Natural killer cell treated with Interleukin-12 subunit alpha and Interleukin-12 subunit beta and Interleukin-15 and Interleukin-18, amount 100 ng/mL, for 72 hours (primary cell): Measurements from ENCODE around the gene ZNF17. TPM values are rescaled to one million over a fixed set of nuclear protein-coding genes. Genes with fewer than 3 reads are reported as not detected.
"Not testable (repeated sequence)": the region's sequence is repeated elsewhere in the genome, so short reads cannot be mapped to it uniquely, and the experiment has no call there.

Experiments
- ATAC-seq, 2 donors: fragments of 150-1000 bp; cut with Tn5 transposase in 1 of 2; sonication (Bioruptor Pico), chemical (Tn5 transposase) in 1 of 2; 2 replicates each; pipeline ENCODE4 v1.10.0; 2021
- DNase-seq: peaks from one replicate; pipeline ENCODE4 v3.0.0; 2022; ENCODE audit warnings: low spot score
- H3K27ac Mint-ChIP-seq, 2 donors: 1 replicate in 1 of 2; 2 replicates in 1 of 2; pipeline ENCODE4 v1.8.0; 2022; ENCODE audit warnings: mixed read lengths in 2 of 2, mild to moderate bottlenecking in 1 of 2, moderate library complexity in 1 of 2
- H3K27me3 Mint-ChIP-seq, 2 donors: 1 replicate in 1 of 2; 2 replicates in 1 of 2; pipeline ENCODE4 v1.8.0; 2022; ENCODE audit warnings: mixed read lengths in 2 of 2
- H3K36me3 Mint-ChIP-seq: one replicate; pipeline ENCODE4 v1.8.0; 2022; ENCODE audit warnings: mixed read lengths
- H3K4me1 Mint-ChIP-seq, 2 donors: 1 replicate in 1 of 2; 2 replicates in 1 of 2; pipeline ENCODE4 v1.8.0; 2022; ENCODE audit warnings: low read depth in 2 of 2, mixed read lengths in 2 of 2, mild to moderate bottlenecking in 1 of 2
- H3K4me3 Mint-ChIP-seq: one replicate; pipeline ENCODE4 v1.8.0; 2022; ENCODE audit warnings: mixed read lengths
- H3K9me3 Mint-ChIP-seq: 2 replicates; pipeline ENCODE4 v1.8.0; 2022; ENCODE audit warnings: mixed read lengths
- total RNA-seq, 2 donors: library from RNA; stranded (reverse); gene quantifications; one replicate each; pipeline ENCODE4 v1.2.3, GENCODE V29; 2022

The ZNF17 gene
- total RNA-seq: 10 to 100 TPM; 10.6 to 11.1 TPM

- H3K36me3 Mint-ChIP-seq: peaks cover 18% of the 10 kb centered on the region
- peak within 1 kb of the TSS; percentile 51 to 84 for H3K27ac Mint-ChIP-seq
- H3K4me1 Mint-ChIP-seq: peaks cover 34 to 35% of the 10 kb centered on the region in 2 donors
- H3K9me3 Mint-ChIP-seq: peaks cover 8% of the 10 kb centered on the region
- DNase-seq (peak; percentile 94), ATAC-seq (peak; percentile 100)
- H3K4me3 Mint-ChIP-seq: peak within 1 kb of the TSS; percentile 91
- H3K27me3 Mint-ChIP-seq: no peaks in the 10 kb centered on the region
Observed at GRCh38 chr19:57410877-57411671, at the start of gene ZNF17. Gene ZNF17, plus strand, starts transcription at chr19:57411161. Its CDS starts 2,455 bp downstream, at chr19:57413616.

GRCh38 chr19:57362419-57362818, 48.5 kb upstream of the ZNF17 start:
- H3K9me3 Mint-ChIP-seq: peaks cover 6% of the 10 kb centered on the region
- peaks cover 35% of the 10 kb centered on the region for H3K36me3 Mint-ChIP-seq
- peak overlapping the region; percentile 86 to 87 for H3K27ac Mint-ChIP-seq
- H3K4me1 Mint-ChIP-seq: peaks cover 16 to 18% of the 10 kb centered on the region in 2 donors
- no peak overlapping the region for H3K4me3 Mint-ChIP-seq
- no peak for ATAC-seq
- no peaks in the 10 kb centered on the region for H3K27me3 Mint-ChIP-seq
- DNase-seq: no peak

DNA sequence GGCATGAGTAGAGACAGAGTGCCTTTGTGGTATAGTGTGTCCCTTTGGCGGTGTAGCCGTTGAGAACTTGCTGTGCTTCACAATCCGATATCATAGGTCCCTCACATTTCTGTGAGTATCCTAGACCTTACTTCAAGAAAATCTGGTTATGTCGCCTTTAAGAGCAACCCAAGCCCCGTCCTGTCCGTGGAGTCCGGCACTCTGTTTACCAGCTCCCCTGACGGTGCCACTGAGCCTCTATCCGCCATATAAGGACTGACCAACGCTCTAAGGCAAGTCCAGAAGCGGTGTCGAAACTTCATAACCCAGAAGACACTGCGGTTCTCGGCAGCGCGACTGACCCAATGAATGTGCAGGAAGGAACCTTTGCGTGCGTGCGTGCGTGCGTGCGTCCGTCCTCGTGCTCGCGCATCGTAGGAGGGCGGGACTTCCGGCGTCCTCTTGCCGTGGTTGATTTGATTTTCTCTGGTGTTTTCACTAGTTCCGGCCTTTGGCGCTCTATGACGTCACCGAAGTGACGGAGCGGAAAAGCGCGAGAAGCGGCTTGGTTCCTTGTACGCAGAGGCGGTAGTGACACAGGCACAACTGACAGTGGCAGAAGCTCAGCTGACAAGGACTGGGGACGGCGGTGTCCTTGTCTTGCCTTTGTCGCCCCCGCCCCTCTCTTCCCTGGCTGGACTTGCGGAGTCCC, 47.8 kb upstream of the ZNF17 start, which contains the start of the genes TRAPPC2B and ZNF547:
Gene TRAPPC2B, plus strand, starts transcription at position 555 of the 691 bp plus-strand sequence. CDS start 1,283 bp downstream, outside the sequence.
Gene ZNF547, plus strand, starts transcription at position 555 of the 691 bp plus-strand sequence. CDS start 5,005 bp downstream, outside the sequence.
- H3K27ac Mint-ChIP-seq: peak within 1 kb of the TSS; percentile 86 to 87
- H3K4me1 Mint-ChIP-seq: peaks cover 16 to 18% of the 10 kb centered on the region in 2 donors
- H3K36me3 Mint-ChIP-seq: peaks cover 31% of the 10 kb centered on the region
- DNase-seq (peak; percentile 98), ATAC-seq (peak; percentile 96 to 98)
- peak within 1 kb of the TSS; percentile 89 for H3K4me3 Mint-ChIP-seq
- peaks cover 6% of the 10 kb centered on the region for H3K9me3 Mint-ChIP-seq
- no peaks in the 10 kb centered on the region for H3K27me3 Mint-ChIP-seq

DNA sequence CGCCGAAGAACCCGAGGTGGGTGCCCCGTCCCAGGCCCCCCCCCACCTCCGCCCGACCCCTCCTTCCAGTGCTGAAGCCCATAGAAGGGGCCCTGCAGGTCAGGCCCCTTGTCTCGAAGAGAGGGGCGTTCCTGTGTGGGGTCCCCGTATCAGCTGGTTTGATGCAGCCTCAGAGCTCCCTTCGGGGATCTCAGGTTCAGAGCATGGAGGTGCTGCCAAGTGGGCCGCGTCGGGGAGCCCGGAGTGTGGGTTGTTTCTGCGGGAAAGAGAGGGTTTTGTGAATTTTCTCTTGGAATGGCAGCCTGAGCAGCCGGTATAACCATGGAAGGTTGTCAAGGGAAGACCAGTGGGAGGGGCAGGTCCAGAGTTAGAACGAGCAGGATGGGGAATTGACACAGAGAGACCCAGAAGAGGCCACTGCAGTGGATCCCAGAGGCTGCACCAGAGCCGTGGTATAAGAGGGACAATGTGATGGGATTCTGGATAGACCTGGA, 47.2 kb upstream of the ZNF17 start:
- H3K9me3 Mint-ChIP-seq: peaks cover 8% of the 10 kb centered on the region
- H3K27me3 Mint-ChIP-seq: no peaks in the 10 kb centered on the region
- no peak for ATAC-seq

DNA sequence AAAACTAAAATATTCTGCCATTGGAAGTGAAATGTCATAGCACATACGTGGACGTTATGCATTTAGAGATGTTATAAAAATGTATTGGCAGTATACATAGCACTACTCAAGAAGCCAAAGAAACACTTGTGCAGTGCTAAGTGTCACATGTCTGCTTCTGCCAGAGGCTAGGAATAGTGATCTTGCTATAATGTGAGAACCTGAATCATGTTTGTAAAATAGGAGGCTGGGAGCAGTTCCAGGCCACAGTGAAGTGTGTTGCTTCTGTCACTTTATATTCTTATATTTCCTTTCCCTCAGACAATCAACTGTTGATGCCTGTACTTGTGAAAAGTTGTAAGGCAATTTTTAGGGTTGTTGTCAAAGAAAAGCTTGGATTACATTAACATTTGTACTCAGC, 44.2 kb upstream of the ZNF17 start:
- DNase-seq: no peak
- Mint-ChIP-seq H3K27me3 (no peaks in the 10 kb centered on the region), H3K27ac (no peak overlapping the region), H3K36me3 (peaks cover 30% of the 10 kb centered on the region), H3K4me1 (peaks cover 18 to 23% of the 10 kb centered on the region in 2 donors), H3K9me3 (peaks cover 15% of the 10 kb centered on the region), H3K4me3 (no peak overlapping the region)
- no peak for ATAC-seq

More for the DNA sequence above, 47.2 kb upstream of the ZNF17 start:
- Mint-ChIP-seq H3K4me3 (peak overlapping the region; percentile 89), H3K36me3 (peaks cover 25% of the 10 kb centered on the region), H3K4me1 (peaks cover 18% of the 10 kb centered on the region in 2 donors), H3K27ac (peak overlapping the region; percentile 86 to 87)
- no peak for DNase-seq

- H3K27ac Mint-ChIP-seq: no peak overlapping the region
- H3K4me3 Mint-ChIP-seq: no peak overlapping the region
- H3K27me3 Mint-ChIP-seq: no peaks in the 10 kb centered on the region
- ATAC-seq (no peak), DNase-seq (no peak)
- peaks cover 74% of the 10 kb centered on the region for H3K36me3 Mint-ChIP-seq
- peaks cover 0 to 3% of the 10 kb centered on the region in 2 donors for H3K4me1 Mint-ChIP-seq
- peaks cover 25% of the 10 kb centered on the region for H3K9me3 Mint-ChIP-seq
Observed at GRCh38 chr19:57374179-57374578, 36.8 kb upstream of the ZNF17 start.

GRCh38 chr19:57374647-57375046, 36.3 kb upstream of the ZNF17 start:
- H3K4me3 Mint-ChIP-seq, H3K27ac Mint-ChIP-seq, H3K27me3 Mint-ChIP-seq, ATAC-seq, DNase-seq, H3K4me1 Mint-ChIP-seq: not testable (repeated sequence)
- peaks cover 27% of the 10 kb centered on the region for H3K9me3 Mint-ChIP-seq
- H3K36me3 Mint-ChIP-seq: peaks cover 79% of the 10 kb centered on the region

GRCh38 chr19:57376151-57376550, 34.8 kb upstream of the ZNF17 start:
- Mint-ChIP-seq H3K9me3 (peaks cover 32% of the 10 kb centered on the region), H3K27me3 (no peaks in the 10 kb centered on the region), H3K4me3 (no peak overlapping the region), H3K27ac (no peak overlapping the region), H3K4me1 (peaks cover 0 to 2% of the 10 kb centered on the region in 2 donors), H3K36me3 (peaks cover 80% of the 10 kb centered on the region)
- ATAC-seq (no peak), DNase-seq (no peak)

- Mint-ChIP-seq H3K4me3 (no peak overlapping the region), H3K9me3 (peaks cover 30% of the 10 kb centered on the region), H3K27me3 (no peaks in the 10 kb centered on the region), H3K4me1 (peaks cover 0 to 2% of the 10 kb centered on the region in 2 donors), H3K36me3 (peaks cover 66% of the 10 kb centered on the region), H3K27ac (no peak overlapping the region)
- ATAC-seq (no peak), DNase-seq (no peak)
Observed at GRCh38 chr19:57377498-57378146, 33.3 kb upstream of the ZNF17 start.

DNA sequence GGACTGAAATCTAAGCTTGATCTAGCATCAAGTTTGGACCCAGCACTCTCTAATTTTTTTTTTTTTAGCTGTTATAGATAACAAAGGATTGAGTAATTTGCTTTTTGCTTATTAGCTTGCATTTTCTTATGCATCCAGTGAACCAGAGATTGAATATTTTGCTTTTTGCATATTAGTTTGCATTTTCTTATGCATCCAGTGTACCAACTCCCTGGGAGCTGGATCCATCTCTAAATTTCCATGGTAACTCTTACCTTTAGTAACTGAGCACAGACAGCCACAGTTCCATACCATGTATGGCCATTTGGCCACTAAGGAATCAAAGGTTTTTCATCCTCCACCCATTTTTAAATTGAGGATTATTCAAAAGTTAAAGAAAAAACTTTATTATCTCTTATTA, 30.0 kb upstream of the ZNF17 start:
- Mint-ChIP-seq H3K9me3 (peaks cover 25% of the 10 kb centered on the region), H3K27ac (no peak overlapping the region), H3K27me3 (peaks cover 0 to 6% of the 10 kb centered on the region in 2 donors), H3K36me3 (peaks cover 40% of the 10 kb centered on the region), H3K4me1 (peaks cover 0 to 2% of the 10 kb centered on the region in 2 donors), H3K4me3 (no peak overlapping the region)
- DNase-seq (no peak), ATAC-seq (no peak)

GRCh38 chr19:57382806-57383488, 28.0 kb upstream of the ZNF17 start:
- Mint-ChIP-seq H3K9me3 (peaks cover 17% of the 10 kb centered on the region), H3K4me3 (no peak overlapping the region), H3K27me3 (peaks cover 0 to 6% of the 10 kb centered on the region in 2 donors), H3K36me3 (peaks cover 21% of the 10 kb centered on the region), H3K27ac (no peak overlapping the region), H3K4me1 (peaks cover 0 to 2% of the 10 kb centered on the region in 2 donors)
- no peak for ATAC-seq
- DNase-seq: no peak

- Mint-ChIP-seq H3K27me3 (no peaks in the 10 kb centered on the region), H3K36me3 (peaks cover 17% of the 10 kb centered on the region), H3K9me3 (peaks cover 5% of the 10 kb centered on the region), H3K4me3 (peak overlapping the region; percentile 89), H3K27ac (peak overlapping the region; percentile 89 to 93), H3K4me1 (peaks cover 28 to 30% of the 10 kb centered on the region in 2 donors)
- no peak for DNase-seq
- no peak for ATAC-seq
Observed at GRCh38 chr19:57389194-57389729, 21.7 kb upstream of the ZNF17 start.
